SH-SY5Y (cell line): Measurements from ENCODE around the gene SLC44A4.

Experiments used
- GATA2 ChIP-seq: IDR thresholded peaks from 2 replicates; pipeline ENCODE4 v1.6.1; 2011; ENCODE audit warnings: mild to moderate bottlenecking, low read depth, low read length
- GATA3 ChIP-seq: IDR thresholded peaks from 2 replicates; pipeline ENCODE4 v1.6.1; 2011; ENCODE audit warnings: low read depth, mild to moderate bottlenecking, low read length, moderate library complexity

SLC44A4 gene

GRCh38 chr6:31876357-31876756 lies 2.4 kb downstream of the SLC44A4 start:
- no peak for TF ChIP-seq GATA3
- no peak for TF ChIP-seq GATA2

DNA sequence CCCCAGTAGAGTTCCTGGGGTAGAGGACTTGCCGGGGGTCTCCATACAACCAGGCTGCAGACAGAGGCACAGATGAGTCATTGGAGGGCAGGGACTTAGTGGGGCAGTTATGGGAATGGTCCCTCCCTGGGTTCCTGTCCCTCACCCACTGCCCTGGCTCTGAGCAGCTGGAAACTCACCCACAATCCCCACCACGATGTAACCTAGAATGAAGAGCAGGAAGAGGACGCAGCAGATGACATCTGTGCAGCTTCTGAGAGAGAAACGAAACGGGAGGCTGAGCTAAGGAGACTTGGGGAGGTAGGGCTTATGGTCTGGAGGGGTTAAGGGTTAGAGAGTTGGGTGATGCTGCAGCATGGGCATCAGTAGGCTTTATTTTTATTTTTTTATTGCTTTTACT lies 2.9 kb downstream of the SLC44A4 start:
- no peak for TF ChIP-seq GATA3
- no peak for TF ChIP-seq GATA2

DNA sequence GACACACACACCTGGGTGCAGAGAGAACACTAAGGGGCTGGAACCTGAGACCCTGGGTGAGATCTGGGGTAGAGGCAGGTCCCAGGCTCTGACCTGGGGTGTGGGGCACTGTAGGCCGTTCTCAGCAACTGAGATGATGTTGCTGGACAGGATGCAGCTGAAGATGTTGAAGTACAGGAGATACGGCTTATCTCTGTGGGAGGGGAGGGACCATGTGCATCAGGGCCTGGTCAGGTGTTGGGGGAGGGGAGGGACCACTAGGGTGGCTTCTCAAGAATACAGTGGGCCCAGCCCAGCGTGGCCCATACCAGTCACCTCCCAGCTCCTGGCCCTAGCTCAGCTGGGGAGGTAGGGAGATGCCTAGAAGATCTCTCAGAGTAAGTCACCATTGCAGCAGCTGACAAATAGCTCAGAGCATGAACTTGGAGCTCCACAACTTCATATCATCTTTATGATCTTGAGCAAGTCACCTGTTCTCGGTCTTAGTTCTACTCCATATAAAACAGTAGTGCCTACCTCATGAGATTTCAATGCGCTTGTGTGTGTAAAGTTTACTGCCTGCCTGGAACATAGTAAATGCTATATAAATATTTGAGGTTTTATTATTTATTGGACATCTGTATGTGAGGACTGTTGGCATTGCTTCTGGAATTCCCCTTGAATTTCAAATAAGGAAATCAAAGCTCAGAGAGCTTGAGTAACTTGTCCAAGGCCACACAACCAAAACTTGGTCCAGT lies 3.8 kb downstream of the SLC44A4 start:
- TF ChIP-seq GATA3 (no peak), GATA2 (no peak)

DNA sequence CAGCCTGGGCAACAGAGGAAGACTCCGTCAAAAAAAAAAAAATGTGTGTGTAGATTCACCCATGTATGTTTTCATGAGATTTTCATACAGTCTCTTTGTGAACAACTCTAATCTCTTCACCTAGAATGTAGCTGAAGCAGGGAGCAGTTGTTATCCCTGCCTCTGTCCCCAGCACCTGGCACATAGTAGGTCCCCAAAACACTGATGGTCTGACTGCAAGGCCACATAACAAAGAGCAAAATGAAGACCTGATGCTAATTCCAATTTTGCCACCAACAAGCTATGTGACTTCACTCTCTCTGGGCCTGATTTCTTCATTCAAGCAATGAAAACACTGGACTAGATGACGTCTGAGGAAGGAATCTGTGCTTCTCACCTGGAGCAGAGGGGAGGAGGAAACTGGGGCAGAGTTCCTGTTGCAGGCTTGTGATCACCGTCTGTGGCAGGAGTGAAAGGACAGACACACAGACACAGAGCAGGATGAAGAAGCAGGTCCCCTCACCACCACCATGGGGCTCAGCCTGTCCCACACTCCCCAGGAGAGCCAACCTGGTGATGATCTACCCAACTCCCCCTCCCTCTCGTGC lies 4.6 kb downstream of the SLC44A4 start:
- TF ChIP-seq GATA2: no peak
- no peak for TF ChIP-seq GATA3

GRCh38 chr6:31871046-31871659 lies 7.6 kb downstream of the SLC44A4 start:
- TF ChIP-seq GATA3 (no peak), GATA2 (no peak)

DNA sequence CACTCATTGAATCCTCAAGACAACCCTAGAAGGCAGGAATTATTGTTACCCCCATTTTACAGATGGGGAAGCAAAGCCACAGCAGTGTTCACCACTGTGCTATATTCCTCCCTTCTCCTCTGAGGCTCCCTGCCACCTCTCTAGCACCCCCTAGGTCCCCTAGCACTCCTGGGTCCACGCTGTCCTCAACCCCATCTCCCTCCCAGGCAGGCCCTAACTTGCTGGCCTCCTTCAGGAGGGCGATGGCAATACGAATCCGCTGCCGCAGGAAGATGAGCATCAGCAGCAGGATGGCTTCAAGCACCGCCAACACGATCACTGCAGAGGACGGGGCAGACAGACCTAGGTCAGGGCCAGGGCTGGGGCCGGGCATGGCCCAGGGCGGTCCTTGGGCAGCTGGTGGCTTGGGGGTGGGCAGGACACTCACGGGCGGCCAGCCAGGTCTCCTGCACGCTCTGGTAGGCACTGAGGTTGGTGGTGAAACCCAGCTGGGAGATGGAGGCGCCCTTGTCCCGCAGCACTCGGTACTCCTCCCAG lies 8.3 kb downstream of the SLC44A4 start:
- no peak for TF ChIP-seq GATA2

- TF ChIP-seq GATA2: no peak
- no peak for TF ChIP-seq GATA3
Measured at GRCh38 chr6:31869343-31869742, 9.5 kb downstream of the SLC44A4 start.

DNA sequence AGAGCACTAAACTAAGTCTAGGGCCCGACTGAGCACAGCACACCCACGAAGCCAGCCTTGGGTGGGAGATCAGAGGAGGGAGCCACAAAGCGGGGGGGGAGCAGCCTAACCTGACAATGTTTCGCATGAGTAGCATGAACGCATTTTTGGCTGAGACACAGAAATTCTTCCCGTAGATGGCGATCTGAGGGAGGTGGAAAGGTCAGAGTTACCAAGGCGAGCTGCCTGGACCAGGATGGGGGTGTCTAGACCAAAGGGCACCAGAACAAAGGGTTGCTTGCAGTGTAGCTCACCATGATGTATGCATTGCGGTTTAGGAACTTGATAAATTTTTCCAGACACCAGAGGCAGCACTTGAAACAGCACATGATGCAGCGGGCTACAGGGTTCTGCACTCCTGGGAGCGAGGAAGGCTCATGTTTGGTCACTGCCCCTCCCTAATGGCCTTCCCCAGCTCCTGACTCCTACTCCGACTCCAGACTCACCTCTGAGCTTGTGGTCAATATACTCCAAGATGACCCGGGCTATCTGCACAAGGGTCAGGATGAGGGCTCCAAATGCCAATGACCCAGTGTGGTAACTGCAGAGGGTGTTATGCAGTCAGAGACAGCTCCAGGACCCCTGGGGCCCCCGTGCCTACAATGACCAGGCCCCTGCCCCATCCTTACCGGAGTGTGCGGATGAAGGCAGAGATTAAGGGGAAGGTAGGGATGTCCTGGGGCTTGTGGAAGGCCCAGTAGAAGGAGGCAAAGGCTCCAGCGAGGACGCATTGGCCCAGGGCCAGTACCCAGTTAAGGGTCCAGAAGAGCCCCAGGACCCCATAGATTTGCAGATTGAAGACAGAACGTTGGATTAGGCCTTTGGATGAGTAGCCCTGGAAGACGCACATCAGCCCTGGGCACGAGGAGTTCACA lies 13.3 kb downstream of the SLC44A4 start:
- TF ChIP-seq GATA2: no peak
- no peak for TF ChIP-seq GATA3

GRCh38 chr6:31864818-31865204 lies 14.0 kb downstream of the SLC44A4 start:
- TF ChIP-seq GATA3 (no peak), GATA2 (no peak)

GRCh38 chr6:31862344-31863235 lies 16.2 kb downstream of the SLC44A4 start, which contains the start of gene NEU1:
Gene NEU1 (minus strand): TSS chr6:31862821. CDS start chr6:31862776, 45 bp downstream.
- TF ChIP-seq GATA3 (no peak), GATA2 (no peak)

- TF ChIP-seq GATA3 (no peak), GATA2 (no peak)
Measured at GRCh38 chr6:31861919-31862343, 16.9 kb downstream of the SLC44A4 start.

DNA sequence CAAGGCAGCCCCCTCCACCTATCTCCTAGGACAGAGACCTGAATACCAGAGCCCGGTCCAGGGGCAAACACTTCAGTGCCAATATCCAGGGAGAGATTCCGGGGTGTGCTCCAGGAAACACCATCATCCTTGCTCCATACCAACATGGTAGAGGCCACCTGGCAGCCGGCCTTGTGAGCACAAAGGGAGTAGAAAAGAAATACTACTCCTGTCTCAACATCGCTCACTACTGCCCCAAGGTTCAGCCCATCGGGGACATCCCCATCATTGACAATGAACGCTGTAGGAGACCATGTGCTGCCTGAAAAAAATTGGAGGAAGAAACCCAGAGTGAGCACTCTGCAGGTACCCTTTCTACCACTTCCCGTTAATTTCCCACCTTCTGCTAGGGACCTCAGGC lies 17.6 kb downstream of the SLC44A4 start:
- TF ChIP-seq GATA2 (no peak), GATA3 (no peak)

GRCh38 chr6:31860349-31860748 lies 18.4 kb downstream of the SLC44A4 start:
- TF ChIP-seq GATA2 (no peak), GATA3 (no peak)
